ENCODE measurements around the gene PRKG1. TPM values are rescaled to one million over a fixed set of nuclear protein-coding genes. Genes with fewer than 3 reads are reported as not detected.

Gene PRKG1
- polyA plus RNA-seq, 1 donor (not counting 4 experiments of a cell fraction or from before 2014, with no cell fraction given): 0.24 TPM

DNA sequence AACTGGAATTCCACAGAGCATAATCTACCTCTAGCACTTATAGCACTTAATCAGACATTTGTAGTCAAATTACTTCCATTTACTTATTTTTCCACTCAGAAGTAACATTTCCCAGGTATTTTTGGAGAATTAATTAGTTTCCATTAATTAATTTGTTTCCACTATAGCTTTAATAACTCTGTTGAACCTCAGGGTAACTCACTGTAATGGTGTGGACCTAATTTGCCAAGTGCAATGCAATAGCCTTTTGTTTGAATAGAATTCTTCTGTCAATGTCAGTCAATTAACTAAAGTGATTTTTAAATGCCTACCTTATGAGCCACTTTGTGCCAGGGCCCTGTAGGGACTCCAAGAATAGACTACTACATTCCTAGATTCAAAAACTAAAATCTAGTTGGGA lies 509.7 kb downstream of the PRKG1 start:
- H4K20me1 ChIP-seq (ENCODE audit: control insufficient read depth, extremely low read depth, insufficient read depth, low read length): no peaks in the 10 kb centered on the region
- no peak for FAIRE-seq
- no peaks in the 10 kb centered on the region for H3K9me3 ChIP-seq (ENCODE audit: control insufficient read depth, low read depth, low read length)

GRCh38 chr10:51585742-51586141 lies 511.5 kb downstream of the PRKG1 start:
- H3K4me1 ChIP-seq (ENCODE audit: control insufficient read depth, extremely low read depth, insufficient read depth, low read length): no peaks in the 10 kb centered on the region
- TF ChIP-seq EZH2 (IDR thresholded peaks at IDR 0.05; ENCODE audit: low read length): no peak
- TF ChIP-seq, protein P1, sequence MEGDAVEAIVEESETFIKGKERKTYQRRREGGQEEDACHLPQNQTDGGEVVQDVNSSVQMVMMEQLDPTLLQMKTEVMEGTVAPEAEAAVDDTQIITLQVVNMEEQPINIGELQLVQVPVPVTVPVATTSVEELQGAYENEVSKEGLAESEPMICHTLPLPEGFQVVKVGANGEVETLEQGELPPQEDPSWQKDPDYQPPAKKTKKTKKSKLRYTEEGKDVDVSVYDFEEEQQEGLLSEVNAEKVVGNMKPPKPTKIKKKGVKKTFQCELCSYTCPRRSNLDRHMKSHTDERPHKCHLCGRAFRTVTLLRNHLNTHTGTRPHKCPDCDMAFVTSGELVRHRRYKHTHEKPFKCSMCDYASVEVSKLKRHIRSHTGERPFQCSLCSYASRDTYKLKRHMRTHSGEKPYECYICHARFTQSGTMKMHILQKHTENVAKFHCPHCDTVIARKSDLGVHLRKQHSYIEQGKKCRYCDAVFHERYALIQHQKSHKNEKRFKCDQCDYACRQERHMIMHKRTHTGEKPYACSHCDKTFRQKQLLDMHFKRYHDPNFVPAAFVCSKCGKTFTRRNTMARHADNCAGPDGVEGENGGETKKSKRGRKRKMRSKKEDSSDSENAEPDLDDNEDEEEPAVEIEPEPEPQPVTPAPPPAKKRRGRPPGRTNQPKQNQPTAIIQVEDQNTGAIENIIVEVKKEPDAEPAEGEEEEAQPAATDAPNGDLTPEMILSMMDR (optimal IDR thresholded peaks at IDR 0.05 in 1 of 3, IDR thresholded peaks at IDR 0.05 in 1 of 3, conservative IDR thresholded peaks at IDR 0.05 in 1 of 3; ENCODE audit: extremely low read depth in 1 of 3, insufficient read depth in 2 of 3, low read length in 3 of 3): no peak
- H2AFZ ChIP-seq (ENCODE audit: control insufficient read depth, low read length): no peak overlapping the region
- H3K79me2 ChIP-seq (ENCODE audit: control insufficient read depth, insufficient read depth, low read length): no peaks in the 10 kb centered on the region
- H3K9ac ChIP-seq (ENCODE audit: control insufficient read depth, extremely low read depth, insufficient read depth, low read length): no peak overlapping the region
- H3K4me2 ChIP-seq (ENCODE audit: control insufficient read depth, extremely low read depth, insufficient read depth, low read depth, low read length): no peak overlapping the region
- H3K27ac ChIP-seq (ENCODE audit: control insufficient read depth, insufficient read depth, low read length): no peak overlapping the region
- no peaks in the 10 kb centered on the region for H3K27me3 ChIP-seq (ENCODE audit: control insufficient read depth, extremely low read depth, insufficient read depth, low read length)
- no peak for FAIRE-seq
- H3K36me3 ChIP-seq (ENCODE audit: control insufficient read depth in 2 of 2, extremely low read depth in 1 of 2, insufficient read depth in 2 of 2, low read length in 2 of 2): no peaks in the 10 kb centered on the region
- H3K9me1 ChIP-seq (ENCODE audit: control insufficient read depth, extremely low read depth, insufficient read depth, low read length): no peaks in the 10 kb centered on the region
- H4K20me1 ChIP-seq (ENCODE audit: control insufficient read depth, extremely low read depth, insufficient read depth, low read length): no peaks in the 10 kb centered on the region
- dilution Hi-C loops (cut with MboI; ENCODE audit: extremely low pct_ligation_motif_present, low sequenced_read_pairs): no loop called here
- H3K9me3 ChIP-seq (ENCODE audit: control insufficient read depth, low read depth, low read length): no peaks in the 10 kb centered on the region
- H3K4me3 ChIP-seq (ENCODE audit: control insufficient read depth in 2 of 3, extremely low read depth in 1 of 3, insufficient read depth in 2 of 3, low read depth in 1 of 3, low read length in 3 of 3): no peak overlapping the region
- no peak for DNase-seq (ENCODE audit: low read depth, low spot score)

More for the DNA sequence above, 509.7 kb downstream of the PRKG1 start:
- Histone ChIP-seq H2AFZ (ENCODE audit: control insufficient read depth, low read length) (no peak overlapping the region), H3K36me3 (ENCODE audit: control insufficient read depth in 2 of 2, extremely low read depth in 1 of 2, insufficient read depth in 2 of 2, low read length in 2 of 2) (no peaks in the 10 kb centered on the region), H3K4me2 (ENCODE audit: control insufficient read depth, extremely low read depth, insufficient read depth, low read depth, low read length) (no peak overlapping the region), H3K4me3 (ENCODE audit: control insufficient read depth in 2 of 3, extremely low read depth in 1 of 3, insufficient read depth in 2 of 3, low read depth in 1 of 3, low read length in 3 of 3) (no peak overlapping the region), H3K9ac (ENCODE audit: control insufficient read depth, extremely low read depth, insufficient read depth, low read length) (no peak overlapping the region), H3K4me1 (ENCODE audit: control insufficient read depth, extremely low read depth, insufficient read depth, low read length) (no peaks in the 10 kb centered on the region), H3K27me3 (ENCODE audit: control insufficient read depth, extremely low read depth, insufficient read depth, low read length) (no peaks in the 10 kb centered on the region), H3K27ac (ENCODE audit: control insufficient read depth, insufficient read depth, low read length) (no peak overlapping the region), H3K79me2 (ENCODE audit: control insufficient read depth, insufficient read depth, low read length) (no peaks in the 10 kb centered on the region), H3K9me1 (ENCODE audit: control insufficient read depth, extremely low read depth, insufficient read depth, low read length) (no peaks in the 10 kb centered on the region)
- no peak for DNase-seq (ENCODE audit: low read depth, low spot score)
- TF ChIP-seq, protein P1 (optimal IDR thresholded peaks at IDR 0.05 in 1 of 3, IDR thresholded peaks at IDR 0.05 in 1 of 3, conservative IDR thresholded peaks at IDR 0.05 in 1 of 3; ENCODE audit: extremely low read depth in 1 of 3, insufficient read depth in 2 of 3, low read length in 3 of 3): no peak
- no peak for TF ChIP-seq EZH2 (IDR thresholded peaks at IDR 0.05; ENCODE audit: low read length)
- dilution Hi-C loops (cut with MboI; ENCODE audit: extremely low pct_ligation_motif_present, low sequenced_read_pairs): no loop called here

Measured in keratinocyte (primary cell).